ENCODE data around the gene GMPPB.

Gene GMPPB

GRCh38 chr3:49733551-49733950, 9.8 kb upstream of the GMPPB start:
- Histone ChIP-seq H3K9ac (ENCODE audit: low read length) (no peak overlapping the region), H2AFZ (ENCODE audit: low read depth, low read length, severe bottlenecking) (no peak overlapping the region), H3K9me3 (ENCODE audit: insufficient read depth, low read length) (no peaks in the 10 kb centered on the region), H3K79me2 (ENCODE audit: insufficient read depth, low read length) (no peaks in the 10 kb centered on the region), H3K4me3 (ENCODE audit: insufficient read depth, low read length, poor library complexity, severe bottlenecking) (no peak overlapping the region), H3F3A (ENCODE audit: insufficient read depth) (no peaks in the 10 kb centered on the region), H3K27me3 (ENCODE audit: low read length) (no peaks in the 10 kb centered on the region), H3K9me2 (replicated peaks; ENCODE audit: insufficient read depth, low read length) (no peaks in the 10 kb centered on the region), H3K27ac (ENCODE audit: low read depth, low read length) (no peak overlapping the region), H3K4me2 (ENCODE audit: low read depth, low read length, poor library complexity, severe bottlenecking) (no peak overlapping the region), H3K36me3 (ENCODE audit: low read length) (peaks cover 2% of the 10 kb centered on the region; the same call in 1 of the 2 replicates), H4K20me1 (ENCODE audit: low read depth, low read length) (no peaks in the 10 kb centered on the region)
- TF ChIP-seq CTCF (IDR thresholded peaks at IDR 0.05; ENCODE audit: insufficient read depth, low read length, poor library complexity, severe bottlenecking) (no peak), EZH2phosphoT487 (conservative IDR thresholded peaks at IDR 0.05; ENCODE audit: low read length) (no peak)

- Histone ChIP-seq H3K27me3 (ENCODE audit: low read length) (no peaks in the 10 kb centered on the region), H3K79me2 (ENCODE audit: insufficient read depth, low read length) (no peaks in the 10 kb centered on the region), H2AFZ (ENCODE audit: low read depth, low read length, severe bottlenecking) (no peak overlapping the region), H3K9me2 (replicated peaks; ENCODE audit: insufficient read depth, low read length) (no peaks in the 10 kb centered on the region), H3F3A (ENCODE audit: insufficient read depth) (no peaks in the 10 kb centered on the region), H3K9me3 (ENCODE audit: insufficient read depth, low read length) (no peaks in the 10 kb centered on the region), H3K27ac (ENCODE audit: low read depth, low read length) (no peak overlapping the region), H3K4me3 (ENCODE audit: insufficient read depth, low read length, poor library complexity, severe bottlenecking) (no peak overlapping the region), H3K9ac (ENCODE audit: low read length) (no peak overlapping the region), H3K36me3 (ENCODE audit: low read length) (peaks cover 2% of the 10 kb centered on the region; the same call in 1 of the 2 replicates), H3K4me2 (ENCODE audit: low read depth, low read length, poor library complexity, severe bottlenecking) (no peak overlapping the region), H4K20me1 (ENCODE audit: low read depth, low read length) (no peaks in the 10 kb centered on the region)
- TF ChIP-seq EZH2phosphoT487 (conservative IDR thresholded peaks at IDR 0.05; ENCODE audit: low read length) (no peak), CTCF (IDR thresholded peaks at IDR 0.05; ENCODE audit: insufficient read depth, low read length, poor library complexity, severe bottlenecking) (no peak)
Observed at GRCh38 chr3:49732597-49732996, 8.8 kb upstream of the GMPPB start.

- H3K36me3 ChIP-seq (ENCODE audit: low read length): no peaks in the 10 kb centered on the region
- no peak overlapping the region for H2AFZ ChIP-seq (ENCODE audit: low read depth, low read length, severe bottlenecking)
Observed at GRCh38 chr3:49729966-49730609, 6.3 kb upstream of the GMPPB start.

More at GRCh38 chr3:49729966-49730609, 6.3 kb upstream of the GMPPB start:
- Histone ChIP-seq H3K79me2 (ENCODE audit: insufficient read depth, low read length) (no peaks in the 10 kb centered on the region), H3K27ac (ENCODE audit: low read depth, low read length) (no peak overlapping the region), H3K9ac (ENCODE audit: low read length) (no peak overlapping the region), H3K9me3 (ENCODE audit: insufficient read depth, low read length) (no peaks in the 10 kb centered on the region), H3K4me2 (ENCODE audit: low read depth, low read length, poor library complexity, severe bottlenecking) (no peak overlapping the region), H3F3A (ENCODE audit: insufficient read depth) (peaks cover 8% of the 10 kb centered on the region; the same call in 1 of the 2 replicates), H3K27me3 (ENCODE audit: low read length) (no peaks in the 10 kb centered on the region), H3K9me2 (replicated peaks; ENCODE audit: insufficient read depth, low read length) (no peaks in the 10 kb centered on the region), H3K4me3 (ENCODE audit: insufficient read depth, low read length, poor library complexity, severe bottlenecking) (no peak overlapping the region), H4K20me1 (ENCODE audit: low read depth, low read length) (no peaks in the 10 kb centered on the region)
- TF ChIP-seq CTCF (IDR thresholded peaks at IDR 0.05; ENCODE audit: insufficient read depth, low read length, poor library complexity, severe bottlenecking) (no peak), EZH2phosphoT487 (conservative IDR thresholded peaks at IDR 0.05; ENCODE audit: low read length) (no peak)

Data from SU-DHL-6 (cell line).